IMR-90 (cell line): ENCODE data around the gene KLHL42. TPM values are rescaled to one million over a fixed set of nuclear protein-coding genes. Genes with fewer than 3 reads are reported as not detected.

Experiments used
- ATAC-seq: fragments of 200-7000 bp; cut with Tn5 transposase; 2 replicates; pipeline ENCODE4 v1.9.1; 2020; ENCODE audit warnings: low read depth, mild to moderate bottlenecking, moderate library complexity
- BruUV-seq: library from RNA; stranded (reverse); fragments of 400-500 nt; replicated peaks from 2 replicates; lab custom pipeline; 2021; lab: Mats Ljungman, UMichigan
- CTCF ChIA-PET: fragments of 300-600 bp; formaldehyde crosslinking; extraction: SDS; loops from one replicate; lab custom pipeline; 2021; ENCODE audit warnings: antibody characterized with exemption; lab: Yijun Ruan, JAX
- POLR2A ChIA-PET: fragments of 300-600 bp; sonication (Branson Sonifier 250); formaldehyde crosslinking; loops from one replicate; lab custom pipeline; 2022; ENCODE audit warnings: antibody characterized with exemption; ENCODE audit not compliant: unreplicated experiment; lab: Charles Lee
- DNase-seq: peaks from one replicate; pipeline ENCODE4 v3.0.0; 2013
- H2AFZ ChIP-seq: replicated peaks from 2 replicates; pipeline ENCODE3; 2013; ENCODE audit warnings: low read length, mild to moderate bottlenecking; ENCODE audit not compliant: poor library complexity
- H2AK5ac ChIP-seq: 2 replicates; pipeline ENCODE4 v1.6.1; 2013; ENCODE audit warnings: low read depth, low read length, inconsistent platforms
- H2AK9ac ChIP-seq: replicated peaks from 2 replicates; pipeline ENCODE3; 2013; ENCODE audit warnings: mild to moderate bottlenecking, low read depth, low read length, moderate library complexity; ENCODE audit not compliant: poor library complexity
- H2BK120ac ChIP-seq: 2 replicates; pipeline ENCODE4 v1.6.1; 2013; ENCODE audit warnings: low read depth, low read length, inconsistent platforms
- H2BK15ac ChIP-seq: 3 replicates; pipeline ENCODE4 v1.6.1; 2013; ENCODE audit warnings: low read depth, low read length, inconsistent platforms
- H2BK20ac ChIP-seq: 2 replicates; pipeline ENCODE4 v1.6.1; 2013; ENCODE audit warnings: low read depth, mild to moderate bottlenecking, inconsistent platforms, low read length, moderate library complexity
- H2BK5ac ChIP-seq: 2 replicates; pipeline ENCODE4 v1.6.1; 2013; ENCODE audit warnings: mild to moderate bottlenecking, low read depth, low read length, inconsistent platforms; ENCODE audit not compliant: poor library complexity, severe bottlenecking
- H3K14ac ChIP-seq: replicated peaks from 2 replicates; pipeline ENCODE4 v1.6.1; 2013; ENCODE audit warnings: low read depth, low read length, inconsistent platforms
- H3K18ac ChIP-seq: 2 replicates; pipeline ENCODE4 v1.6.1; 2013; ENCODE audit warnings: low read depth, low read length, control low read depth
- H3K23ac ChIP-seq: 2 replicates; pipeline ENCODE4 v1.6.1; 2013; ENCODE audit warnings: low read depth, low read length, inconsistent platforms
- H3K27ac ChIP-seq: 2 replicates; pipeline ENCODE4 v1.5.1; 2013; ENCODE audit warnings: mild to moderate bottlenecking, control low read depth, low read length; ENCODE audit not compliant: insufficient read depth
- H3K27me3 ChIP-seq: 2 replicates; pipeline ENCODE4 v1.6.1; 2013; ENCODE audit warnings: low read length; ENCODE audit not compliant: control insufficient read depth, insufficient read depth
- H3K36me3 ChIP-seq: 2 replicates; pipeline ENCODE4 v1.6.1; 2013; ENCODE audit warnings: low read length, mixed read lengths; ENCODE audit not compliant: control insufficient read depth, insufficient read depth
- H3K4ac ChIP-seq: 2 replicates; pipeline ENCODE4 v1.6.1; 2013; ENCODE audit warnings: low read depth, low read length, inconsistent platforms
- H3K4me1 ChIP-seq: 2 replicates; pipeline ENCODE4 v1.6.1; 2013; ENCODE audit warnings: low read length, mixed read lengths; ENCODE audit not compliant: control insufficient read depth, insufficient read depth
- H3K4me2 ChIP-seq: 2 replicates; pipeline ENCODE4 v1.6.1; 2013; ENCODE audit warnings: low read depth, mild to moderate bottlenecking, control low read depth, low read length, moderate library complexity
- H3K4me3 ChIP-seq: 2 replicates; pipeline ENCODE4 v1.5.1; 2013; ENCODE audit warnings: low read depth, mild to moderate bottlenecking, control low read depth, low read length, moderate library complexity; ENCODE audit not compliant: insufficient read depth
- H3K56ac ChIP-seq: 2 replicates; pipeline ENCODE4 v1.6.1; 2013; ENCODE audit warnings: low read length, inconsistent platforms; ENCODE audit not compliant: insufficient read depth; ENCODE audit errors: extremely low read depth
- H3K79me1 ChIP-seq, 2 experiments: 2 replicates each; pipeline ENCODE4 v1.6.1; 2013; ENCODE audit warnings: low read length in 2 of 2, inconsistent platforms in 1 of 2, low read depth in 1 of 2
- H3K9ac ChIP-seq: 2 replicates; pipeline ENCODE4 v1.6.1; 2013; ENCODE audit warnings: low read depth, low read length, control low read depth
- H3K9me1 ChIP-seq: 2 replicates; pipeline ENCODE4 v1.6.1; 2013; ENCODE audit warnings: low read length, inconsistent platforms; ENCODE audit not compliant: insufficient read depth
- H3K9me3 ChIP-seq: 2 replicates; pipeline ENCODE4 v1.6.1; 2013; ENCODE audit warnings: low read length; ENCODE audit not compliant: control insufficient read depth, insufficient read depth
- H4K20me1 ChIP-seq: 2 replicates; pipeline ENCODE4 v1.6.1; 2013; ENCODE audit warnings: low read length, inconsistent platforms; ENCODE audit not compliant: insufficient read depth
- H4K5ac ChIP-seq: 2 replicates; pipeline ENCODE4 v1.6.1; 2013; ENCODE audit warnings: mild to moderate bottlenecking, low read depth, low read length, control low read depth
- H4K8ac ChIP-seq, 2 experiments: 2 replicates each; pipeline ENCODE4 v1.6.1; 2013; ENCODE audit warnings: low read depth in 2 of 2, low read length in 2 of 2, control low read depth in 1 of 2, inconsistent platforms in 1 of 2
- H4K91ac ChIP-seq: 2 replicates; pipeline ENCODE4 v1.6.1; 2013; ENCODE audit warnings: low read depth, low read length, inconsistent platforms; ENCODE audit not compliant: insufficient read depth
- BHLHE40 ChIP-seq: fragments of 150-350 bp; IDR thresholded peaks from 2 replicates; pipeline ENCODE4 v1.6.1; 2016; ENCODE audit warnings: mild to moderate bottlenecking, low read depth, low read length
- CHD1 ChIP-seq: IDR thresholded peaks from 2 replicates; pipeline ENCODE4 v1.6.1; 2012; ENCODE audit warnings: low read depth, low read length, improper control_type of control experiment
- ELK1 ChIP-seq: fragments of 150-350 bp; IDR thresholded peaks from 2 replicates; pipeline ENCODE4 v1.6.1; 2016; ENCODE audit warnings: low read depth, mild to moderate bottlenecking, low read length, moderate library complexity, borderline replicate concordance
- FOS ChIP-seq: fragments of 150-350 bp; IDR thresholded peaks from 2 replicates; pipeline ENCODE4 v1.6.1; 2016; ENCODE audit warnings: low read depth, low read length
- MAFK ChIP-seq: IDR thresholded peaks from 2 replicates; pipeline ENCODE4 v1.6.1; 2012; ENCODE audit warnings: low read depth, low read length, improper control_type of control experiment
- MXI1 ChIP-seq: IDR thresholded peaks from 2 replicates; pipeline ENCODE4 v1.6.1; 2012; ENCODE audit warnings: low read depth, mild to moderate bottlenecking, low read length, moderate library complexity, borderline replicate concordance
- RAD21 ChIP-seq: IDR thresholded peaks from 2 replicates; pipeline ENCODE4 v1.6.1; 2012; ENCODE audit warnings: low read length, improper control_type of control experiment
- RFX5 ChIP-seq: IDR thresholded peaks from 2 replicates; pipeline ENCODE4 v1.8.0; 2012; ENCODE audit warnings: low read depth, mild to moderate bottlenecking, low read length, moderate library complexity
- SMC3 ChIP-seq: fragments of 150-350 bp; IDR thresholded peaks from 2 replicates; pipeline ENCODE4 v1.6.1; 2016; ENCODE audit warnings: low read depth, mild to moderate bottlenecking, antibody characterized with exemption, low read length, moderate library complexity
- WGBS, 2 experiments: methylation state at CpG; one replicate each; pipeline versions ENCODE4 v1.1.5 to v1.1.7; 2013; ENCODE audit warnings: missing lambda C conversion rate in 2 of 2; ENCODE audit not compliant: insufficient read length in 1 of 2; ENCODE audit errors: extremely low coverage in 2 of 2; 5-methylcytosine and 5-hydroxymethylcytosine counted together
- dilution Hi-C: fragments of 300-500 bp; cut with HindIII; formaldehyde crosslinking; loops from one replicate; pipeline ENCODE4 v1.14.3; 2018; ENCODE audit warnings: low sequenced_read_pairs; ENCODE audit not compliant: unreplicated experiment
- in situ Hi-C: fragments of 300-500 bp; cut with MboI; formaldehyde crosslinking; loops from 3 replicates; pipeline ENCODE4 v1.14.3; 2019; ENCODE audit warnings: low sequenced_read_pairs, inconsistent platforms, mixed read lengths
- intact Hi-C: fragments of 100-400 bp; cut with micrococcal nuclease; formaldehyde crosslinking; loops from 2 replicates; pipeline ENCODE4 v1.10.0; 2022
- polyA plus RNA-seq, 3 experiments: library from polyadenylated mRNA; depleted of rRNA; stranded (reverse); fragments of >200 nt; gene quantifications; 2 replicates each; pipeline ENCODE4 v1.2.3, GENCODE V29; 2012; ENCODE audit warnings: low replicate concordance in 1 of 3
- total RNA-seq: library from RNA; depleted of rRNA; stranded (reverse); fragments of >200 nt; gene quantifications from 2 replicates; pipeline ENCODE4 v1.2.3, GENCODE V29; 2012

The KLHL42 gene
- total and polyA plus RNA-seq, 2 of the 4 experiments (the other 2 are of a cell fraction) = 16.7 to 28.3 TPM

GRCh38 chr12:27812502-27812901 lies 32.5 kb downstream of the KLHL42 start:
- Histone ChIP-seq H4K20me1 (no peaks in the 10 kb centered on the region), H3K27ac (no peak overlapping the region), H3K9me1 (no peaks in the 10 kb centered on the region), H4K5ac (no peak overlapping the region), H3K4me2 (no peak overlapping the region), H3K79me1 (no peaks in the 10 kb centered on the region), H3K4me1 (peaks cover 3% of the 10 kb centered on the region), H2AK5ac (no peak overlapping the region), H2BK120ac (no peak overlapping the region), H2BK5ac (no peak overlapping the region), H3K56ac (no peak overlapping the region), H3K9me3 (no peaks in the 10 kb centered on the region), H2AK9ac (no peak overlapping the region), H4K8ac (no peak overlapping the region), H3K23ac (no peak overlapping the region), H3K18ac (no peak overlapping the region), H3K27me3 (no peaks in the 10 kb centered on the region), H2AFZ (no peak overlapping the region), H3K4ac (no peak overlapping the region), H3K36me3 (no peaks in the 10 kb centered on the region), H4K91ac (no peak overlapping the region), H3K9ac (no peak overlapping the region), H3K4me3 (no peak overlapping the region), H3K14ac (no peak overlapping the region), H2BK20ac (no peak overlapping the region), H2BK15ac (no peak overlapping the region)
- intact Hi-C loops = no loop called here
- DNase-seq = no peak
- dilution Hi-C loops = no loop called here
- no peak for ATAC-seq
- no TSS peak for BruUV-seq
- ChIA-PET CTCF (interaction anchor here (0.8 kb wide), 1 partner anchor 9 kb away, joined by 3 read pairs; no protein-coding TSS in a partner anchor), POLR2A (no interaction called here)
- TF ChIP-seq MXI1 (no peak), ELK1 (no peak), CHD1 (no peak), SMC3 (no peak), RAD21 (no peak), MAFK (no peak), FOS (no peak), BHLHE40 (no peak), RFX5 (no peak)
- in situ Hi-C loops = no loop called here
- WGBS, 2 experiments = 86% methylated on average over 2 of the region's 6 CpGs; no CpG with 5 or more reads in 1 of the 2 experiments
